Osteoblast (primary cell): ENCODE measurements around the gene EDNRB. TPM values are rescaled to one million over a fixed set of nuclear protein-coding genes. Genes with fewer than 3 reads are reported as not detected.
A peak's percentile ranks its signal among the peaks of the same experiment; 100 is the strongest.

Source experiments
- DNase-seq: peaks from one replicate; pipeline ENCODE4 v3.0.0; 2011; ENCODE audit warnings: low spot score, mixed read lengths; ENCODE audit not compliant: insufficient read length; ENCODE audit errors: missing footprints
- H2AFZ ChIP-seq: 2 replicates; pipeline ENCODE4 v1.6.0; 2011; ENCODE audit warnings: mild to moderate bottlenecking, low read length
- H3K27ac ChIP-seq: 2 replicates; pipeline ENCODE4 v1.5.1; 2011; ENCODE audit warnings: mild to moderate bottlenecking, low read depth, low read length, moderate library complexity
- H3K27me3 ChIP-seq: 2 replicates; pipeline ENCODE4 v1.6.0; 2012; ENCODE audit warnings: mild to moderate bottlenecking, control low read depth, inconsistent platforms, low read length, moderate library complexity; ENCODE audit not compliant: insufficient read depth
- H3K36me3 ChIP-seq: 2 replicates; pipeline ENCODE4 v1.5.1; 2011; ENCODE audit warnings: mild to moderate bottlenecking, low read length, control low read depth, moderate library complexity; ENCODE audit not compliant: insufficient read depth
- H3K4me1 ChIP-seq: 2 replicates; pipeline ENCODE4 v1.5.1; 2011; ENCODE audit warnings: mild to moderate bottlenecking, low read length, control low read depth, moderate library complexity; ENCODE audit not compliant: insufficient read depth
- H3K4me2 ChIP-seq: 2 replicates; pipeline ENCODE4 v1.6.0; 2011; ENCODE audit warnings: mild to moderate bottlenecking, low read length; ENCODE audit not compliant: insufficient read depth
- H3K4me3 ChIP-seq: fragments of 200-600 bp; sonication (generic); 3 replicates; pipeline ENCODE4 v1.5.1; 2012; ENCODE audit warnings: mild to moderate bottlenecking, low read length, inconsistent platforms; ENCODE audit not compliant: insufficient read depth
- H3K79me2 ChIP-seq: 2 replicates; pipeline ENCODE4 v1.6.0; 2012; ENCODE audit warnings: mild to moderate bottlenecking, low read length, control low read depth, inconsistent platforms; ENCODE audit not compliant: insufficient read depth
- H3K9me3 ChIP-seq: 2 replicates; pipeline ENCODE4 v1.5.1; 2011; ENCODE audit warnings: low read depth, low read length, control low read depth
- H4K20me1 ChIP-seq: 2 replicates; pipeline ENCODE4 v1.6.0; 2012; ENCODE audit warnings: mild to moderate bottlenecking, low read length, control low read depth; ENCODE audit not compliant: insufficient read depth
- CTCF ChIP-seq: IDR thresholded peaks from 2 replicates; pipeline ENCODE4 v1.5.1; 2011; ENCODE audit warnings: mild to moderate bottlenecking, low read depth, low read length, moderate library complexity; ENCODE audit errors: extremely low read depth
- total RNA-seq: library from RNA; depleted of rRNA; stranded (reverse); fragments of >200 nt; gene quantifications from 2 replicates; pipeline ENCODE4 v1.2.3, GENCODE V29; 2012

Gene EDNRB
- total RNA-seq = under 0.01 and 0.29 TPM in 2 replicates

DNA sequence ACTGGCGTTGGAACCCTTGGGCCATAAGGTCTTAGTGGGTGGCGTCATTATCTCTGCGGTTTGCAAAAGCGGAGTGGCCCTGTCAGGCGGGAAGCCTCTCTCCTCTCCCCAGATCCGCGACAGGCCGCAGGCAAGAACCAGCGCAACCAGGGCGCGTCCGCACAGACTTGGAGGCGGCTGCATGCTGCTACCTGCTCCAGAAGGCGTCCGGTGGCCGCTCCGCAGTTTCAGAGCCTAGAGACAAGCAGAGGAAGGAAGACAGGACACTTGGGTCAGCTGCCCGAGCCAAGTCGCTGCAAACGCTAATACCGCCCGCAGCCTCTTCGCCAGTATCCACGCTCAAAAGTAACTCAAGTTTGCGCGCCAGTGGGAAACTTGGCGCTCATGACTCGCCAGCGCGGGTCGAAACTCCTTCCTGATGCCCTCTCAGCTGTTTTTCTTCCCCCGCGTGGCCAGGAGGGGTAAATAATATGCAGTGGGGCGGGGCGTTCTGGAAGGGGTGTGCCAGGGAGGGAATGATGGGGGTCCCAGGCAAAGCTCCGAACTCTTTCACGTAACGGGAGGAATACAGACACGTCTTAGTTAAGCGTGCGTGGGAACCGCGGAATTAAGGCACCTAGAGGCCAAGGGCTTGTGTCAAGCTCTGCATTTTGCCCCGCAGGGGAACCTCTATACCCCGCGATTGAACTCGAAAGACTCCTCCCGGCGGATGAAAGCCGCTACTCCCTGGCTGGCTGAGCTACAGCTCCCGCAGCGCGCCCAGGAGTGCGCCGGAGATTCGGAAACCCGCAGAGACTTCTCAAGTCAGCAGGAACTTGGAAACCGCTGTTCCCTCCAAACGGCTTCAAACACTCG, at the start of gene EDNRB:
EDNRB (minus strand) TSS at position 441 of the 855 bp plus-strand sequence; CDS start at position 183, 258 bp downstream.
- H3K36me3 ChIP-seq = no peaks in the 10 kb centered on the region
- H2AFZ ChIP-seq = peak within 1 kb of the TSS; percentile 51
- H3K4me3 ChIP-seq = peak within 1 kb of the TSS; percentile 23
- DNase-seq = peak; percentile 38
- no peaks in the 10 kb centered on the region for H3K79me2 ChIP-seq
- no peaks in the 10 kb centered on the region for H3K27me3 ChIP-seq
- peak within 1 kb of the TSS; percentile 55 for H3K4me2 ChIP-seq
- H4K20me1 ChIP-seq = no peaks in the 10 kb centered on the region
- no peak for TF ChIP-seq CTCF
- no peaks in the 10 kb centered on the region for H3K4me1 ChIP-seq
- no peak within 1 kb of the TSS for H3K27ac ChIP-seq
- H3K9me3 ChIP-seq = no peaks in the 10 kb centered on the region

- Histone ChIP-seq H3K27me3 (no peaks in the 10 kb centered on the region), H3K4me1 (no peaks in the 10 kb centered on the region), H2AFZ (no peak overlapping the region), H3K4me2 (no peak overlapping the region), H3K9me3 (no peaks in the 10 kb centered on the region), H3K27ac (no peak overlapping the region), H4K20me1 (no peaks in the 10 kb centered on the region), H3K4me3 (no peak overlapping the region), H3K79me2 (no peaks in the 10 kb centered on the region), H3K36me3 (no peaks in the 10 kb centered on the region)
- TF ChIP-seq CTCF = no peak
- no peak for DNase-seq
Measured at GRCh38 chr13:77966671-77967070, 48.0 kb upstream of the EDNRB start.

GRCh38 chr13:77952737-77953136, 34.1 kb upstream of the EDNRB start:
- Histone ChIP-seq H2AFZ (no peak overlapping the region), H3K79me2 (no peaks in the 10 kb centered on the region), H3K4me2 (no peak overlapping the region), H3K9me3 (no peaks in the 10 kb centered on the region), H3K4me1 (no peaks in the 10 kb centered on the region), H3K27ac (no peak overlapping the region), H3K27me3 (no peaks in the 10 kb centered on the region), H4K20me1 (no peaks in the 10 kb centered on the region), H3K36me3 (no peaks in the 10 kb centered on the region), H3K4me3 (no peak overlapping the region)
- DNase-seq = no peak
- TF ChIP-seq CTCF = no peak

GRCh38 chr13:77952276-77952675, 33.6 kb upstream of the EDNRB start:
- H2AFZ ChIP-seq = no peak overlapping the region
- no peaks in the 10 kb centered on the region for H4K20me1 ChIP-seq
- H3K4me3 ChIP-seq = no peak overlapping the region
- no peak for DNase-seq
- TF ChIP-seq CTCF = no peak
- no peaks in the 10 kb centered on the region for H3K9me3 ChIP-seq
- no peaks in the 10 kb centered on the region for H3K36me3 ChIP-seq
- H3K4me1 ChIP-seq = no peaks in the 10 kb centered on the region
- H3K4me2 ChIP-seq = no peak overlapping the region
- no peak overlapping the region for H3K27ac ChIP-seq
- H3K27me3 ChIP-seq = no peaks in the 10 kb centered on the region
- H3K79me2 ChIP-seq = no peaks in the 10 kb centered on the region
